Measurements from ENCODE around the gene SPARC. TPM values are rescaled to one million over a fixed set of nuclear protein-coding genes. Genes with fewer than 3 reads are reported as not detected.
A peak's percentile ranks its signal among the peaks of the same experiment; 100 is the strongest.

Gene SPARC
- total RNA-seq, 1 donor from 2014 or later = 935 TPM

DNA sequence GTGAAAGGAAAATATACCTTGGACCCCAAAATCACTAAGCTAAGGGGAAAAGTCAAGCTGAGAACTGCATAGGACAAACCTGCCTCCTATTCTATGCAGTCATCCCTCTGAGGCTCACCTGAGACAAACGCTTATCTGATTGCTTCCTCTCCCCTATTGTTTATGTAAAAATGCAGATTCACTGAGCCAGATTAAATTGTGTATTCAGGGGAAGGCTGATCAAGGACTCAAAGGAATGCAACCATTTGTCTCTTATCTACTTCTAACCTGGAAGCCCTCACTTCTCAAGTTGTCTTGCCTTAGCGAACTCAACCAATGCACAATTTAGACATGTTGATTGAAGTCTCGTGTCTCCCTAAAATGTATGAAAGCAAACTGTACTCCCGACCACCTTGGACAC is 13.3 kb downstream of the SPARC start:
- no peak for DNase-seq (ENCODE audit: low spot score in 2 of 2)
- H3K27ac ChIP-seq = peak overlapping the region; percentile 93 to 98
- intact Hi-C loops (cut with DNase I) = loop anchor here (10.0 kb wide), 2 partner anchors 889 to 1539 kb away; no protein-coding TSS in a partner anchor
- no peaks in the 10 kb centered on the region for H3K27me3 ChIP-seq
- H3K9me3 ChIP-seq = no peaks in the 10 kb centered on the region
- TF ChIP-seq, protein P1, sequence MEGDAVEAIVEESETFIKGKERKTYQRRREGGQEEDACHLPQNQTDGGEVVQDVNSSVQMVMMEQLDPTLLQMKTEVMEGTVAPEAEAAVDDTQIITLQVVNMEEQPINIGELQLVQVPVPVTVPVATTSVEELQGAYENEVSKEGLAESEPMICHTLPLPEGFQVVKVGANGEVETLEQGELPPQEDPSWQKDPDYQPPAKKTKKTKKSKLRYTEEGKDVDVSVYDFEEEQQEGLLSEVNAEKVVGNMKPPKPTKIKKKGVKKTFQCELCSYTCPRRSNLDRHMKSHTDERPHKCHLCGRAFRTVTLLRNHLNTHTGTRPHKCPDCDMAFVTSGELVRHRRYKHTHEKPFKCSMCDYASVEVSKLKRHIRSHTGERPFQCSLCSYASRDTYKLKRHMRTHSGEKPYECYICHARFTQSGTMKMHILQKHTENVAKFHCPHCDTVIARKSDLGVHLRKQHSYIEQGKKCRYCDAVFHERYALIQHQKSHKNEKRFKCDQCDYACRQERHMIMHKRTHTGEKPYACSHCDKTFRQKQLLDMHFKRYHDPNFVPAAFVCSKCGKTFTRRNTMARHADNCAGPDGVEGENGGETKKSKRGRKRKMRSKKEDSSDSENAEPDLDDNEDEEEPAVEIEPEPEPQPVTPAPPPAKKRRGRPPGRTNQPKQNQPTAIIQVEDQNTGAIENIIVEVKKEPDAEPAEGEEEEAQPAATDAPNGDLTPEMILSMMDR (IDR thresholded peaks at IDR 0.05) = no peak
- H3K4me1 ChIP-seq = peaks cover 63 to 97% of the 10 kb centered on the region in 2 donors
- H3K36me3 ChIP-seq = peaks cover 58 to 71% of the 10 kb centered on the region in 2 donors
- no peak overlapping the region for H3K4me3 ChIP-seq

- H3K4me1 ChIP-seq = peaks cover 65 to 97% of the 10 kb centered on the region in 2 donors
- H3K4me3 ChIP-seq = no peak overlapping the region
- TF ChIP-seq, protein P1 (IDR thresholded peaks at IDR 0.05) = no peak
- DNase-seq (ENCODE audit: low spot score in 2 of 2) = no peak
- no peaks in the 10 kb centered on the region for H3K27me3 ChIP-seq
- H3K27ac ChIP-seq = peak overlapping the region; percentile 93 to 98
- intact Hi-C loops (cut with DNase I) = loop anchor here (10.0 kb wide), 2 partner anchors 888 to 1538 kb away; no protein-coding TSS in a partner anchor
- H3K36me3 ChIP-seq = peaks cover 66 to 80% of the 10 kb centered on the region in 2 donors
- H3K9me3 ChIP-seq = no peaks in the 10 kb centered on the region
Measured at GRCh38 chr5:151672516-151672915, 14.2 kb downstream of the SPARC start.

DNA sequence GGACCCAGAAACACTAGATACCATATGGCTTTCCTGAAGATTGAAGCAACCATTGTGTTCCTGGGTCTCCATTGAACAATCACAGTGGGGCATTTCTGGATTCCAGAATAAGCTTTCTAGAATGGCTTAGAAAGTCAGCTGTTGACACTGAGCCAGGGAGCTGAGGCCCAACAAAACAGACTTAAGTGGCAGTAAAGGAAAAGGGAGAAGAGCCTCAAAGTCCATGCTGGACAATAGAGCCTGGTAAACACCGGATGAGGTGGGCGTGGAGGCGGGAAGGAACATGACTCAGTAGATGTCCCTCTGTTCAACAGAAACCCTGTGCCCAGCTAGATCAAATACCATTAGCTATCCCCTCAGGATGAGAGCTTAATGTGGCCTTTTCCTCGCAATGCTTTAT is 14.8 kb downstream of the SPARC start:
- intact Hi-C loops (cut with DNase I) = loop anchor here (2.0 to 10.0 kb wide), 3 partner anchors 13 to 1537 kb away; no protein-coding TSS in a partner anchor
- Histone ChIP-seq H3K36me3 (peaks cover 72 to 86% of the 10 kb centered on the region in 2 donors), H3K9me3 (no peaks in the 10 kb centered on the region), H3K4me3 (peak overlapping the region in 1 of 2 donors; percentile 1), H3K4me1 (peaks cover 63 to 97% of the 10 kb centered on the region in 2 donors), H3K27ac (peak overlapping the region; percentile 93 to 98), H3K27me3 (no peaks in the 10 kb centered on the region)
- TF ChIP-seq, protein P1 (IDR thresholded peaks at IDR 0.05) = no peak
- peak in 1 of 2 donors; percentile 84 for DNase-seq (ENCODE audit: low spot score in 2 of 2)

DNA sequence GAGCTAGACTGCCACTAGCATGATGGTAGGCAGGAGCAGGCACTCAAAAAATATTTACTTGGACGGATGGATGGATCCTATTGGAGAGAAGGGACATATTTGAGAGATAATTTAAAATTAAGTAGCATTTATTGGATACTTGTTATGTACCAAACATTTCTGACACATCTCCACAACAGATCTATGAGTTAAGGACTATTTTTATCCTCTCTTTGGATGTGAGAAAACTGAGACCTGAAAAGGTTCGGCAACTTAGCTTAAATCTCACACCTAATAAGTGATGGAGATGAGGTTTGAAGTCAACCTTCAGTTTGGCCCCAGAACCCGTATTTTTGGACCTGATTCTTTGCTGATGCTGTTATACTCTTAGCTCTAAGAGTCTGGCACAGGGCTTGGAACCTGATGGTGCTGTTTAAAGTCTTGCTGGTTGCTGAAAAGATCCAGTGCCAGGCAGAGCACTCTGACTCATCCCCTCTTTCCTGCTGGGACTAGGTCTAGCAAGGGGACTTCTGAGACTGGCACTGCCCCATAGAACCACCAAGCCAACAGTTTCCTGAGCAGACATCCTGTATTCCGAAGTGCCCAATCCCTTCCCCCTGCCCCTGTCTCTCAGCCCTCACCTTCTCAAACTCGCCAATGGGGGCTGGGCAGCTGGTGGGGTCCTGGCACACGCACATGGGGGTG is 15.6 kb downstream of the SPARC start:
- Histone ChIP-seq H3K9me3 (no peaks in the 10 kb centered on the region), H3K27ac (peak overlapping the region; percentile 93 to 98), H3K36me3 (peaks cover 80 to 95% of the 10 kb centered on the region in 2 donors), H3K4me1 (peaks cover 65 to 98% of the 10 kb centered on the region in 2 donors), H3K4me3 (peak overlapping the region in 1 of 2 donors; percentile 1), H3K27me3 (no peaks in the 10 kb centered on the region)
- intact Hi-C loops (cut with DNase I) = loop anchor here (2.0 to 10.0 kb wide), 3 partner anchors 14 to 1536 kb away; no protein-coding TSS in a partner anchor
- DNase-seq (ENCODE audit: low spot score in 2 of 2) = peak; percentile 75 to 94
- TF ChIP-seq, protein P1 (IDR thresholded peaks at IDR 0.05) = no peak

GRCh38 chr5:151670083-151670686 is 16.5 kb downstream of the SPARC start:
- DNase-seq (ENCODE audit: low spot score in 2 of 2) = no peak
- H3K36me3 ChIP-seq = peaks cover 85 to 95% of the 10 kb centered on the region in 2 donors
- TF ChIP-seq, protein P1 (IDR thresholded peaks at IDR 0.05) = no peak
- H3K27ac ChIP-seq = peak overlapping the region; percentile 93 to 98
- peaks cover 67 to 98% of the 10 kb centered on the region in 2 donors for H3K4me1 ChIP-seq
- intact Hi-C loops (cut with DNase I) = loop anchor here (2.0 to 10.0 kb wide), 3 partner anchors 15 to 1535 kb away; no protein-coding TSS in a partner anchor
- peak overlapping the region in 1 of 2 donors; percentile 6 for H3K4me3 ChIP-seq
- no peaks in the 10 kb centered on the region for H3K27me3 ChIP-seq
- no peaks in the 10 kb centered on the region for H3K9me3 ChIP-seq

Data from ascending aorta (tissue), 2 donors.